Testis (tissue), 3 donors: ENCODE measurements around the gene PRDM8. TPM values are rescaled to one million over a fixed set of nuclear protein-coding genes. Genes with fewer than 3 reads are reported as not detected.

Experiments
- DNase-seq: peaks from one replicate; pipeline ENCODE4 v3.0.0-alpha.2; 2019
- H3K27ac ChIP-seq, 2 donors: fragments of 200-600 bp; sonication (generic); one replicate each; pipeline ENCODE4 v1.5.1; 2019
- H3K27me3 ChIP-seq: fragments of 200-600 bp; sonication (generic); one replicate; pipeline ENCODE4 v1.5.1; 2019
- H3K36me3 ChIP-seq: fragments of 200-600 bp; sonication (generic); one replicate; pipeline ENCODE4 v1.5.1; 2017; ENCODE audit warnings: low read depth; ENCODE audit errors: missing control alignments
- H3K4me1 ChIP-seq: fragments of 200-600 bp; sonication (generic); one replicate; pipeline ENCODE4 v1.5.1; 2019
- H3K4me3 ChIP-seq, 2 donors: fragments of 200-600 bp; sonication (generic); one replicate each; pipeline ENCODE4 v1.5.1; 2017 to 2019
- H3K9me3 ChIP-seq: fragments of 200-600 bp; sonication (generic); one replicate; pipeline ENCODE4 v1.5.1; 2017
- CTCF ChIP-seq, 3 experiments: fragments of 450-650 bp in 2 of 3; fragments of 200-600 bp in 1 of 3; sonication (generic) in 1 of 3; IDR thresholded peaks; one replicate each; pipeline ENCODE4 v1.5.1; 2016 to 2019; ENCODE audit warnings: antibody characterized with exemption in 3 of 3, mild to moderate bottlenecking in 2 of 3, moderate library complexity in 1 of 3
- POLR2A ChIP-seq: fragments of 450-650 bp; IDR thresholded peaks from one replicate; pipeline ENCODE4 v1.6.1; 2017; ENCODE audit warnings: antibody characterized with exemption, mild to moderate bottlenecking, moderate library complexity
- WGBS, 2 donors: methylation state at CpG; one replicate each; pipeline ENCODE4 v1.1.5; 2018; 5-methylcytosine and 5-hydroxymethylcytosine counted together
- intact Hi-C: fragments of 100-400 bp; cut with DNase I; formaldehyde crosslinking; loops from one replicate; pipeline ENCODE4 v1.15.1; 2023; ENCODE audit warnings: low total_unique reads
- polyA plus RNA-seq: library from polyadenylated mRNA; stranded (reverse); fragments of 350-450 nt; fragmentation: Illumina TruSeq; extraction: RNeasy Lipid Tissue Mini Kit (QIAGEN cat#74804); gene quantifications from one replicate; pipeline ENCODE4 v1.2.3, GENCODE V29; 2014; ENCODE audit warnings: low read depth, low replicate concordance; ENCODE audit not compliant: insufficient read depth
- total RNA-seq, 2 donors: library from RNA; depleted of rRNA; stranded (reverse); fragments of >200 nt; gene quantifications; one replicate each; pipeline ENCODE4 v1.2.3, GENCODE V29; 2016

PRDM8 gene
- total and polyA plus RNA-seq, 3 donors from 2014 or later, result 1.1 to 4.3 (median 3.9) TPM

GRCh38 chr4:80185787-80186548 is 11.3 kb upstream of the PRDM8 start:
- WGBS, 2 donors, result 10 to 16% methylated on average over 23 of the region's 23 CpGs
- peak overlapping the region; percentile 69 to 72 for H3K4me3 ChIP-seq
- intact Hi-C loops, result loop anchor here (10.0 kb wide), 1 partner anchor 111 kb away; the partner anchor contains the start of gene ANTXR2
- peaks cover 5% of the 10 kb centered on the region for H3K27me3 ChIP-seq
- no peaks in the 10 kb centered on the region for H3K36me3 ChIP-seq
- TF ChIP-seq POLR2A (no peak), CTCF (IDR thresholded peaks at IDR 0.05) (no peak)
- DNase-seq, result no peak
- H3K9me3 ChIP-seq, result no peaks in the 10 kb centered on the region
- H3K4me1 ChIP-seq, result peaks cover 15% of the 10 kb centered on the region
- no peak overlapping the region for H3K27ac ChIP-seq

GRCh38 chr4:80186676-80187075 is 10.6 kb upstream of the PRDM8 start:
- H3K4me3 ChIP-seq, result no peak overlapping the region
- no peak for DNase-seq
- intact Hi-C loops, result loop anchor here (10.0 kb wide), 1 partner anchor 112 kb away; the partner anchor contains the start of gene ANTXR2
- H3K27ac ChIP-seq, result no peak overlapping the region
- H3K4me1 ChIP-seq, result peaks cover 15% of the 10 kb centered on the region
- TF ChIP-seq CTCF (IDR thresholded peaks at IDR 0.05), result no peak
- TF ChIP-seq POLR2A, result no peak
- no peaks in the 10 kb centered on the region for H3K9me3 ChIP-seq
- peaks cover 5% of the 10 kb centered on the region for H3K27me3 ChIP-seq
- WGBS, 2 donors, result 46 to 59% methylated on average over 5 of the region's 5 CpGs
- no peaks in the 10 kb centered on the region for H3K36me3 ChIP-seq

DNA sequence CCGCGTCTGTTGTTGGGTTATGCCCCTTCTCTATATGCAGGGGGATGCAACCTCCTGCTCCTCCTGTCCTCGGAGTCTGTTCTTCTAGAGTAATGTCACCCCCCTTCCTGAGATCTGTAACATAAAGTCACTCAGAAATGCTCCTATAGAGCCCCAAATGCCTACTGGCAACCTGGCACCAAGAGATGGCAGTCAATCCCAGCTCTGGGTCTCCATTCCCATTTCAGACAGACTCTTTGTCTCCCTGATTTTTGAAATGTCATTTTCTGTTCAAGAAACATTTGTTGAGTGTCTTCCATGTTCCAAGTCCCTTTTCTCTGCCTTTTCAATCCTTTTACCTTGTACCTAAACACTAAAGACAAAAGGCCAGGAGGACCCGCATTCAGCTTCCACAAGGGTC is 9.6 kb upstream of the PRDM8 start:
- WGBS, 2 donors, result 73 to 79% methylated on average over 4 of the region's 4 CpGs

GRCh38 chr4:80188457-80188800 is 8.9 kb upstream of the PRDM8 start:
- no peaks in the 10 kb centered on the region for H3K9me3 ChIP-seq
- peaks cover 5% of the 10 kb centered on the region for H3K27me3 ChIP-seq
- peaks cover 11% of the 10 kb centered on the region for H3K4me1 ChIP-seq
- no peak for TF ChIP-seq CTCF (IDR thresholded peaks at IDR 0.05)
- no peak for TF ChIP-seq POLR2A
- 60 to 88% methylated on average over 11 of the region's 11 CpGs for WGBS, 2 donors
- intact Hi-C loops, result loop anchor here (10.0 kb wide), 1 partner anchor 114 kb away; the partner anchor contains the start of gene ANTXR2
- H3K27ac ChIP-seq, result no peak overlapping the region
- no peaks in the 10 kb centered on the region for H3K36me3 ChIP-seq
- DNase-seq, result no peak
- no peak overlapping the region for H3K4me3 ChIP-seq

More for the DNA sequence above, 9.6 kb upstream of the PRDM8 start:
- Histone ChIP-seq H3K4me3 (no peak overlapping the region), H3K27me3 (peaks cover 5% of the 10 kb centered on the region), H3K36me3 (no peaks in the 10 kb centered on the region), H3K4me1 (peaks cover 15% of the 10 kb centered on the region), H3K27ac (no peak overlapping the region), H3K9me3 (no peaks in the 10 kb centered on the region)
- no peak for DNase-seq
- TF ChIP-seq CTCF (IDR thresholded peaks at IDR 0.05) (no peak), POLR2A (no peak)
- intact Hi-C loops, result loop anchor here (10.0 kb wide), 1 partner anchor 113 kb away; the partner anchor contains the start of gene ANTXR2
